ENCODE data around the gene PPP4R1.

- TF ChIP-seq GATA2 (IDR thresholded peaks at IDR 0.05; ENCODE audit: low read depth, low read length) = no peak
- no peak for TF ChIP-seq GATA3 (IDR thresholded peaks at IDR 0.05; ENCODE audit: low read depth, low read length)
Observed at GRCh38 chr18:9508446-9509025, 105.8 kb downstream of the PPP4R1 start.

Data from SH-SY5Y (cell line).